ENCODE results near the gene PRKAG3. TPM values are rescaled to one million over a fixed set of nuclear protein-coding genes. Genes with fewer than 3 reads are reported as not detected.
A peak's percentile ranks its signal among the peaks of the same experiment; 100 is the strongest.

PRKAG3 gene
- total and polyA plus RNA-seq, 4 donors = 0.01 TPM; not detected in 3

- DNase-seq = peak; percentile 61 to 75 (median 68)
- WGBS, 2 donors = 20% methylated on average over 16 of the region's 16 CpGs
- Histone ChIP-seq H3K27ac (ENCODE audit: low read depth in 1 of 2, low read length in 1 of 2) (no peak overlapping the region), H3K4me1 (ENCODE audit: control insufficient read depth in 5 of 5, insufficient read depth in 5 of 5, low read length in 5 of 5) (peaks cover 0 to 5% (median 0%) of the 10 kb centered on the region in 5 donors), H3K27me3 (ENCODE audit: control insufficient read depth in 3 of 3, insufficient read depth in 3 of 3, low read length in 2 of 3) (peaks cover 4 to 55% (median 49%) of the 10 kb centered on the region in 3 donors), H3K9ac (ENCODE audit: insufficient read depth in 1 of 2, low read length in 2 of 2) (no peak overlapping the region), H3K9me3 (ENCODE audit: control insufficient read depth in 4 of 4, insufficient read depth in 3 of 4, low read length in 3 of 4) (peaks cover 0 to 2% (median 0%) of the 10 kb centered on the region in 4 donors), H3K4me3 (no peak overlapping the region), H3K36me3 (ENCODE audit: control insufficient read depth in 4 of 4, insufficient read depth in 4 of 4, low read length in 4 of 4) (no peaks in the 10 kb centered on the region)
- peak; percentile 24 for TF ChIP-seq CTCF (IDR thresholded peaks at IDR 0.05; ENCODE audit: control extremely low read depth, extremely low read depth)
- peak; percentile 69 for ATAC-seq (ENCODE audit: insufficient read depth, low FRiP score)
Observed at GRCh38 chr2:218852911-218853667, 21.5 kb upstream of the PRKAG3 start.

- Histone ChIP-seq H3K27ac (ENCODE audit: low read depth in 1 of 2, low read length in 1 of 2) (no peak overlapping the region), H3K4me1 (ENCODE audit: control insufficient read depth in 5 of 5, insufficient read depth in 5 of 5, low read length in 5 of 5) (peaks cover 0 to 5% (median 0%) of the 10 kb centered on the region in 5 donors), H3K4me3 (no peak overlapping the region), H3K27me3 (ENCODE audit: control insufficient read depth in 3 of 3, insufficient read depth in 3 of 3, low read length in 2 of 3) (peaks cover 4 to 41% (median 38%) of the 10 kb centered on the region in 3 donors), H3K9ac (ENCODE audit: insufficient read depth in 1 of 2, low read length in 2 of 2) (no peak overlapping the region), H3K9me3 (ENCODE audit: control insufficient read depth in 4 of 4, insufficient read depth in 3 of 4, low read length in 3 of 4) (peaks cover 0 to 2% (median 0%) of the 10 kb centered on the region in 4 donors), H3K36me3 (ENCODE audit: control insufficient read depth in 4 of 4, insufficient read depth in 4 of 4, low read length in 4 of 4) (no peaks in the 10 kb centered on the region)
- no peak for TF ChIP-seq CTCF (IDR thresholded peaks at IDR 0.05; ENCODE audit: control extremely low read depth, extremely low read depth)
- DNase-seq (no peak), ATAC-seq (ENCODE audit: insufficient read depth, low FRiP score) (no peak)
- 47 to 62% methylated on average over 3 of the region's 3 CpGs for WGBS, 2 donors
Observed at GRCh38 chr2:218851286-218851685, 19.7 kb upstream of the PRKAG3 start.

- Histone ChIP-seq H3K27me3 (ENCODE audit: control insufficient read depth in 3 of 3, insufficient read depth in 3 of 3, low read length in 2 of 3) (peaks cover 4 to 36% (median 34%) of the 10 kb centered on the region in 3 donors), H3K36me3 (ENCODE audit: control insufficient read depth in 4 of 4, insufficient read depth in 4 of 4, low read length in 4 of 4) (no peaks in the 10 kb centered on the region), H3K27ac (ENCODE audit: low read depth in 1 of 2, low read length in 1 of 2) (no peak overlapping the region), H3K4me3 (no peak overlapping the region), H3K4me1 (ENCODE audit: control insufficient read depth in 5 of 5, insufficient read depth in 5 of 5, low read length in 5 of 5) (peaks cover 0 to 5% (median 0%) of the 10 kb centered on the region in 5 donors), H3K9ac (ENCODE audit: insufficient read depth in 1 of 2, low read length in 2 of 2) (no peak overlapping the region), H3K9me3 (ENCODE audit: control insufficient read depth in 4 of 4, insufficient read depth in 3 of 4, low read length in 3 of 4) (peaks cover 0 to 2% (median 0%) of the 10 kb centered on the region in 4 donors)
- 81 to 87% methylated on average over 2 of the region's 2 CpGs for WGBS, 2 donors
- TF ChIP-seq CTCF (IDR thresholded peaks at IDR 0.05; ENCODE audit: control extremely low read depth, extremely low read depth) = no peak
- DNase-seq = no peak
- no peak for ATAC-seq (ENCODE audit: insufficient read depth, low FRiP score)
Observed at GRCh38 chr2:218850796-218851195, 19.2 kb upstream of the PRKAG3 start.
